ENCODE measurements around the gene NHLH1. TPM values are rescaled to one million over a fixed set of nuclear protein-coding genes. Genes with fewer than 3 reads are reported as not detected.

NHLH1 gene
- polyA plus RNA-seq, 3 donors, result 1.0 TPM; not detected in 2

- WGBS (ENCODE audit: insufficient coverage), result 99% methylated on average over 10 of the region's 15 CpGs
- H3K4me1 Mint-ChIP-seq, result peaks cover 22% of the 10 kb centered on the region
- no peak overlapping the region for H3K27ac Mint-ChIP-seq
- TF ChIP-seq CTCF (IDR thresholded peaks at IDR 0.05), result no peak
- Histone ChIP-seq H3K9me3 (replicated peaks in 1 of 2; ENCODE audit: control insufficient read depth in 1 of 2, insufficient read depth in 1 of 2, low read length in 2 of 2) (no peaks in the 10 kb centered on the region), H3K27me3 (ENCODE audit: control insufficient read depth in 2 of 2, insufficient read depth in 2 of 2, low read length in 2 of 2) (peaks cover 7 to 9% of the 10 kb centered on the region in 2 donors), H3K36me3 (replicated peaks in 1 of 2; ENCODE audit: control insufficient read depth in 1 of 2, insufficient read depth in 2 of 2, low read length in 2 of 2) (no peaks in the 10 kb centered on the region), H3K4me2 (replicated peaks; ENCODE audit: extremely low read depth, low read length, poor library complexity, severe bottlenecking) (no peak overlapping the region), H3K27ac (ENCODE audit: low read depth in 1 of 2, low read length in 2 of 2) (no peak overlapping the region), H2AFZ (ENCODE audit: insufficient read depth, low read depth, low read length, poor library complexity, severe bottlenecking) (no peak overlapping the region), H3K4me1 (ENCODE audit: control insufficient read depth in 1 of 2, insufficient read depth in 2 of 2, low read length in 2 of 2) (no peaks in the 10 kb centered on the region), H3K9ac (ENCODE audit: insufficient read depth, low read length, poor library complexity, severe bottlenecking) (no peak overlapping the region), H3K79me2 (ENCODE audit: insufficient read depth, low read length) (no peaks in the 10 kb centered on the region), H3K4me3 (replicated peaks in 1 of 3; ENCODE audit: low read depth in 2 of 3, low read length in 3 of 3) (no peak overlapping the region), H4K20me1 (ENCODE audit: insufficient read depth, low read length) (no peaks in the 10 kb centered on the region)
- intact Hi-C loops (cut with micrococcal nuclease), result no loop called here
- peaks cover 0 to 7% of the 10 kb centered on the region in 2 donors for H3K36me3 Mint-ChIP-seq
- peaks cover 13 to 15% (median 14%) of the 10 kb centered on the region in 3 donors for H3K27me3 Mint-ChIP-seq (ENCODE audit: low read depth in 3 of 3)
- no peaks in the 10 kb centered on the region for H3K9me3 Mint-ChIP-seq
- no peak overlapping the region for H3K4me3 Mint-ChIP-seq
- no peak for DNase-seq
Observed at GRCh38 chr1:160406131-160406968, 39.5 kb downstream of the NHLH1 start.

GRCh38 chr1:160407839-160408801, 41.2 kb downstream of the NHLH1 start:
- Histone ChIP-seq H3K4me2 (replicated peaks; ENCODE audit: extremely low read depth, low read length, poor library complexity, severe bottlenecking) (no peak overlapping the region), H3K36me3 (replicated peaks in 1 of 2; ENCODE audit: control insufficient read depth in 1 of 2, insufficient read depth in 2 of 2, low read length in 2 of 2) (no peaks in the 10 kb centered on the region), H2AFZ (ENCODE audit: insufficient read depth, low read depth, low read length, poor library complexity, severe bottlenecking) (no peak overlapping the region), H3K9me3 (replicated peaks in 1 of 2; ENCODE audit: control insufficient read depth in 1 of 2, insufficient read depth in 1 of 2, low read length in 2 of 2) (no peaks in the 10 kb centered on the region), H3K9ac (ENCODE audit: insufficient read depth, low read length, poor library complexity, severe bottlenecking) (no peak overlapping the region), H3K27ac (ENCODE audit: low read depth in 1 of 2, low read length in 2 of 2) (no peak overlapping the region), H3K79me2 (ENCODE audit: insufficient read depth, low read length) (no peaks in the 10 kb centered on the region), H3K27me3 (ENCODE audit: control insufficient read depth in 2 of 2, insufficient read depth in 2 of 2, low read length in 2 of 2) (no peaks in the 10 kb centered on the region), H3K4me3 (replicated peaks in 1 of 3; ENCODE audit: low read depth in 2 of 3, low read length in 3 of 3) (no peak overlapping the region), H4K20me1 (ENCODE audit: insufficient read depth, low read length) (no peaks in the 10 kb centered on the region), H3K4me1 (ENCODE audit: control insufficient read depth in 1 of 2, insufficient read depth in 2 of 2, low read length in 2 of 2) (no peaks in the 10 kb centered on the region)
- Mint-ChIP-seq H3K27ac (no peak overlapping the region), H3K36me3 (no peaks in the 10 kb centered on the region), H3K27me3 (ENCODE audit: low read depth in 3 of 3) (peaks cover 2 to 5% (median 3%) of the 10 kb centered on the region in 3 donors), H3K4me1 (peaks cover 10% of the 10 kb centered on the region), H3K4me3 (no peak overlapping the region), H3K9me3 (no peaks in the 10 kb centered on the region)
- intact Hi-C loops (cut with micrococcal nuclease), result no loop called here
- DNase-seq, result no peak
- TF ChIP-seq CTCF (IDR thresholded peaks at IDR 0.05), result no peak
- WGBS (ENCODE audit: insufficient coverage), result 99% methylated on average over 7 of the region's 12 CpGs

Data from CD14-positive monocyte (primary cell).